Peyer's patch (tissue), 4 donors: ENCODE data around the gene EDIL3. TPM values are rescaled to one million over a fixed set of nuclear protein-coding genes. Genes with fewer than 3 reads are reported as not detected.

ENCODE experiments used
- DNase-seq, 3 donors: peaks; one replicate each; pipeline ENCODE4 v3.0.0-alpha.2; 2017 to 2019
- H3K27ac ChIP-seq, 4 donors: fragments of 200-600 bp; sonication (generic); one replicate each; pipeline ENCODE4 v1.5.1; 2016 to 2019
- H3K27me3 ChIP-seq, 2 donors: fragments of 200-600 bp; sonication (generic); one replicate each; pipeline ENCODE4 v1.5.1; 2019
- H3K36me3 ChIP-seq, 3 donors: fragments of 200-600 bp; sonication (generic); one replicate each; pipeline ENCODE4 v1.5.1; 2016 to 2019
- H3K4me1 ChIP-seq, 4 donors: fragments of 200-600 bp; sonication (generic); one replicate each; pipeline ENCODE4 v1.5.1; 2016 to 2019
- H3K4me3 ChIP-seq, 4 donors: fragments of 200-600 bp; sonication (generic); 1 replicate in 3 of 4; 2 replicates in 1 of 4; pipeline ENCODE4 v1.5.1; 2016 to 2019; ENCODE audit warnings: mild to moderate bottlenecking in 1 of 4
- H3K9me3 ChIP-seq, 4 donors: fragments of 200-600 bp; sonication (generic); one replicate each; pipeline ENCODE4 v1.5.1; 2016 to 2019; ENCODE audit warnings: mild to moderate bottlenecking in 1 of 4
- CTCF ChIP-seq, 6 experiments: fragments of 450-650 bp in 4 of 6; fragments of 200-600 bp in 2 of 6; sonication (generic) in 1 of 6; IDR thresholded peaks; one replicate each; pipeline ENCODE4 v1.5.1; 2017 to 2019; ENCODE audit warnings: antibody characterized with exemption in 6 of 6, mild to moderate bottlenecking in 3 of 6, moderate library complexity in 1 of 6
- POLR2A ChIP-seq, 2 donors: fragments of 450-650 bp; IDR thresholded peaks; one replicate each; pipeline ENCODE4 v1.5.1; 2017; ENCODE audit warnings: antibody characterized with exemption in 2 of 2, mild to moderate bottlenecking in 2 of 2, moderate library complexity in 2 of 2
- total RNA-seq, 4 donors: library from RNA; depleted of rRNA; stranded (reverse); fragments of >200 nt; gene quantifications; one replicate each; pipeline ENCODE4 v1.1.0, GENCODE V29; 2016

EDIL3 gene
- total RNA-seq, 4 donors from 2014 or later: 6.0 to 18.2 (median 6.4) TPM

DNA sequence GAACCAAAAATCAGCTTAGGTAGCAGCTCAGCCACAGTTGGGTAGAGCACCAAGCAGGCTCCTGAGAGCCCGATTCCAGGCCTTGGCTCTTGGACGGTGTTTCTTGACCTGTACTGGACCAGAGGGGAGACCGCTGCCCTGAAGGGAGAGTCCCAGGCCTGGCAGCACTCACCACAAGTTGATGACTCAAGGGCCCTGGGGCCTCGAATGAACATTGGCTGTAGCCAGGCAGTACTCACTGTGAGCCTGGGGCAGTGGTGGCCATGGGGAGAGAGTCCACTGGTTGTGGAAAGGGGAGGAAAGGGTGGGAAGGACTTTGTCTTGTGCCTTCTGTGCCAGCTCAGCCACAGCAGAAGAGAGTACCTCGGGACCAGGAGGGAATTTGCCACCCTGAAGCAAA is 166.1 kb downstream of the EDIL3 start:
- H3K4me3 ChIP-seq: no peak overlapping the region
- no peaks in the 10 kb centered on the region for H3K4me1 ChIP-seq
- H3K36me3 ChIP-seq: no peaks in the 10 kb centered on the region
- H3K27me3 ChIP-seq: no peaks in the 10 kb centered on the region
- DNase-seq: no peak
- H3K9me3 ChIP-seq: no peaks in the 10 kb centered on the region
- TF ChIP-seq POLR2A (IDR thresholded peaks at IDR 0.05) (no peak), CTCF (IDR thresholded peaks at IDR 0.05) (no peak)
- no peak overlapping the region for H3K27ac ChIP-seq

- no peak for TF ChIP-seq POLR2A (IDR thresholded peaks at IDR 0.05)
- TF ChIP-seq CTCF (IDR thresholded peaks at IDR 0.05): no peak
- H3K36me3 ChIP-seq: no peaks in the 10 kb centered on the region
- H3K4me1 ChIP-seq: no peaks in the 10 kb centered on the region
- H3K4me3 ChIP-seq: no peak overlapping the region
- H3K27me3 ChIP-seq: no peaks in the 10 kb centered on the region
- DNase-seq: no peak
- no peak overlapping the region for H3K27ac ChIP-seq
- H3K9me3 ChIP-seq: no peaks in the 10 kb centered on the region
Measured at GRCh38 chr5:84215521-84215920, 169.2 kb downstream of the EDIL3 start.

GRCh38 chr5:84213861-84214260 is 170.8 kb downstream of the EDIL3 start:
- Histone ChIP-seq H3K4me3 (no peak overlapping the region), H3K27me3 (no peaks in the 10 kb centered on the region), H3K4me1 (no peaks in the 10 kb centered on the region), H3K36me3 (no peaks in the 10 kb centered on the region), H3K27ac (no peak overlapping the region), H3K9me3 (no peaks in the 10 kb centered on the region)
- TF ChIP-seq CTCF (IDR thresholded peaks at IDR 0.05) (no peak), POLR2A (IDR thresholded peaks at IDR 0.05) (no peak)
- no peak for DNase-seq

DNA sequence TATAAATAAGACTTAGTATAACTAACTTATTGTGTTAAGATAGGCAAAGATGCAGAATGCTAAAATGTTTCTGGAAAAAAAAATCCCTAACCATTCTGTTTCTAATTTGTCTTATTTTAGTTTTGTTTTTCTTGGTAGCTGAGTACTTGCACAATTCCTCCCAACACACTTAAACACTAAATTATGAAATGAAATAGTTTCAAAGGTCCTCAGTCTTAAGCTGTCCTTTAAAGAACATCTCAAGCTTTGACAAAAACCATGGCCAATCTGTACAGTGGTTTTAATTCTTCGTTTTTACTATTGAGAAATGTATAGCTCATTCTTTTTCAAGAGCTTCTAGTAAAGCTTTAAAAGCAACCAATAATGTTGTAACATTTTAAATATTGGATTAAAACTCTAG is 171.5 kb downstream of the EDIL3 start:
- no peak for TF ChIP-seq CTCF (IDR thresholded peaks at IDR 0.05)
- TF ChIP-seq POLR2A (IDR thresholded peaks at IDR 0.05): no peak
- no peaks in the 10 kb centered on the region for H3K27me3 ChIP-seq
- DNase-seq: no peak

DNA sequence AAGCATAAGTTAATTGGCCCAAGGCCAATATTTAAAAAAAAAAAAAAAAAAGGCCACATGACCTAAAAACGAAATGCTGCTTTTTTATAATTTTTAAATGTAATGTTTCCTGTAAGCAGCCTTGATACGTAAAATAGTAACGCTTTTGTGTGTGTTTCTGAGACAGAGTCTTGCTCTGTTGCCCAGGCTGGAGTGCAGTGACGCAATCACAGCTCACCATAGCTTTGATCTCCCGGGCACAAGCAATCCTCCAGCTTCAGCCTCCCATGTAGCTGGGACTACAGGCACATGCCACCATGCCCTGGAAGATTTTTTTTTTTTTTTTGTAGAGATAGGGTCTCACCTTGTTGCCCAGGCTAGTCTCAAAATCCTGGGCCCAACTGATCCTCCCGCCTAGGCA is 179.9 kb downstream of the EDIL3 start:
- no peak for TF ChIP-seq CTCF (IDR thresholded peaks at IDR 0.05)
- no peak for TF ChIP-seq POLR2A (IDR thresholded peaks at IDR 0.05)
- no peak for DNase-seq
- H3K4me3 ChIP-seq: no peak overlapping the region
- H3K27ac ChIP-seq: no peak overlapping the region
- no peaks in the 10 kb centered on the region for H3K27me3 ChIP-seq
- no peaks in the 10 kb centered on the region for H3K4me1 ChIP-seq
- no peaks in the 10 kb centered on the region for H3K9me3 ChIP-seq
- no peaks in the 10 kb centered on the region for H3K36me3 ChIP-seq

More for the DNA sequence above, 171.5 kb downstream of the EDIL3 start:
- H3K36me3 ChIP-seq: no peaks in the 10 kb centered on the region
- no peak overlapping the region for H3K27ac ChIP-seq
- H3K4me3 ChIP-seq: no peak overlapping the region
- no peaks in the 10 kb centered on the region for H3K4me1 ChIP-seq
- no peaks in the 10 kb centered on the region for H3K9me3 ChIP-seq

GRCh38 chr5:84202136-84202535 is 182.5 kb downstream of the EDIL3 start:
- Histone ChIP-seq H3K4me3 (no peak overlapping the region), H3K36me3 (no peaks in the 10 kb centered on the region), H3K9me3 (no peaks in the 10 kb centered on the region), H3K4me1 (no peaks in the 10 kb centered on the region), H3K27me3 (no peaks in the 10 kb centered on the region), H3K27ac (no peak overlapping the region)
- DNase-seq: no peak
- TF ChIP-seq CTCF (IDR thresholded peaks at IDR 0.05): no peak
- no peak for TF ChIP-seq POLR2A (IDR thresholded peaks at IDR 0.05)
